Measurements from ENCODE around the gene YPEL5. TPM values are rescaled to one million over a fixed set of nuclear protein-coding genes. Genes with fewer than 3 reads are reported as not detected.
A peak's percentile ranks its signal among the peaks of the same experiment; 100 is the strongest.

YPEL5 gene
- total and polyA plus RNA-seq, 4 experiments from 2014 or later = 81.5 to 240 (median 103) TPM

GRCh38 chr2:30115141-30115980, 31.4 kb upstream of the YPEL5 start:
- CTCF ChIA-PET (ENCODE audit: partially characterized antibody) = interaction anchor here (0.6 to 4.9 kb wide), 10 partner anchors 9 to 596 kb away, joined by 3 to 33 read pairs (median 4); no protein-coding TSS in a partner anchor
- H3K4me1 Mint-ChIP-seq = peaks cover 0 to 5% (median 3%) of the 10 kb centered on the region in 4 donors
- peak overlapping the region in 1 of 8 donors; percentile 51 for H3K4me3 Mint-ChIP-seq
- peaks cover 8 to 11% of the 10 kb centered on the region in 2 donors for H3K27me3 Mint-ChIP-seq
- H3K27ac Mint-ChIP-seq = peak overlapping the region in 4 of 7 donors; percentile 5 to 20 (median 10)
- intact Hi-C loops (cut with micrococcal nuclease) = loop anchor here (1.0 to 2.0 kb wide), 3 partner anchors 25 to 596 kb away; partner anchors contain the start of gene YPEL5
- DNase-seq = peak in 4 of 5 donors; percentile 27 to 45 (median 36)
- H3K27ac ChIP-seq (ENCODE audit: low read depth, low read length) = no peak overlapping the region
- H3K36me3 ChIP-seq (ENCODE audit: insufficient read depth, low read length) = no peaks in the 10 kb centered on the region
- no peak overlapping the region for H3K4me3 ChIP-seq (ENCODE audit: low read length in 2 of 2)
- no peaks in the 10 kb centered on the region for H3K36me3 Mint-ChIP-seq
- no peaks in the 10 kb centered on the region for H3K9me3 ChIP-seq (ENCODE audit: control insufficient read depth in 1 of 2, low read length in 2 of 2)
- H3K4me1 ChIP-seq (ENCODE audit: insufficient read depth, low read length) = no peaks in the 10 kb centered on the region
- H3K27me3 ChIP-seq (ENCODE audit: insufficient read depth, low read length) = no peaks in the 10 kb centered on the region
- POLR2A ChIA-PET (ENCODE audit: partially characterized antibody) = interaction anchor here (2.1 kb wide), 1 partner anchor 31 kb away, joined by 8 read pairs; the partner anchor contains the start of gene YPEL5
- no peaks in the 10 kb centered on the region for H3K9me3 Mint-ChIP-seq

DNA sequence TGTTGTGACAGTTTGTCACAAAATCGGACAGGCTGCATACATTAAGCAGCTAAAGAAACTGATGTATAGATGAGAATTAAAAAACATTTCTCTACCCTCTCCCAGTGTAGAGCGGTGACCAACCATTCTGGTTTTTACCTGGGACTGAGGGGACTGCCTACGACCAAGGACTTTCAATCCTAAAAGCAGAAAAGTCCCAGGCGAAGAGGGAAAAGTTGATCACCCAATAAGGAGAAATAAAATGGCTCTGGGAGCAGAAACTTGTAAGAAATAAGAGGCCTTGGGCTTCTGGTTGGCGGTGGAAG, 30.9 kb upstream of the YPEL5 start:
- Mint-ChIP-seq H3K4me1 (peaks cover 0 to 5% (median 3%) of the 10 kb centered on the region in 4 donors), H3K27me3 (peaks cover 8 to 11% of the 10 kb centered on the region in 2 donors), H3K27ac (no peak overlapping the region), H3K36me3 (no peaks in the 10 kb centered on the region), H3K4me3 (peak overlapping the region in 1 of 8 donors; percentile 51), H3K9me3 (no peaks in the 10 kb centered on the region)
- H3K4me3 ChIP-seq (ENCODE audit: low read length in 2 of 2) = no peak overlapping the region
- CTCF ChIA-PET (ENCODE audit: partially characterized antibody) = interaction anchor here (0.6 to 4.9 kb wide), 8 partner anchors 9 to 49 kb away, joined by 3 to 33 read pairs (median 4); no protein-coding TSS in a partner anchor
- H3K9me3 ChIP-seq (ENCODE audit: control insufficient read depth in 1 of 2, low read length in 2 of 2) = no peaks in the 10 kb centered on the region
- no peaks in the 10 kb centered on the region for H3K27me3 ChIP-seq (ENCODE audit: insufficient read depth, low read length)
- no peaks in the 10 kb centered on the region for H3K36me3 ChIP-seq (ENCODE audit: insufficient read depth, low read length)
- intact Hi-C loops (cut with micrococcal nuclease) = loop anchor here (1.0 to 2.0 kb wide), 3 partner anchors 26 to 595 kb away; partner anchors contain the start of gene YPEL5
- no peaks in the 10 kb centered on the region for H3K4me1 ChIP-seq (ENCODE audit: insufficient read depth, low read length)
- H3K27ac ChIP-seq (ENCODE audit: low read depth, low read length) = no peak overlapping the region
- DNase-seq = no peak
- POLR2A ChIA-PET (ENCODE audit: partially characterized antibody) = interaction anchor here (2.1 kb wide), 1 partner anchor 30 kb away, joined by 8 read pairs; the partner anchor contains the start of gene YPEL5

- POLR2A ChIA-PET (ENCODE audit: partially characterized antibody) = interaction anchor here (1.2 kb wide), 1 partner anchor 24 kb away, joined by 3 read pairs; the partner anchor contains the start of gene YPEL5
- H3K36me3 ChIP-seq (ENCODE audit: insufficient read depth, low read length) = no peaks in the 10 kb centered on the region
- H3K4me3 ChIP-seq (ENCODE audit: low read length in 2 of 2) = no peak overlapping the region
- DNase-seq = no peak
- Mint-ChIP-seq H3K36me3 (no peaks in the 10 kb centered on the region), H3K4me1 (no peaks in the 10 kb centered on the region), H3K9me3 (peaks cover 0 to 3% (median 0%) of the 10 kb centered on the region in 8 donors), H3K27me3 (peaks cover 11 to 13% of the 10 kb centered on the region in 2 donors), H3K4me3 (no peak overlapping the region), H3K27ac (no peak overlapping the region)
- no peaks in the 10 kb centered on the region for H3K9me3 ChIP-seq (ENCODE audit: control insufficient read depth in 1 of 2, low read length in 2 of 2)
- H3K27me3 ChIP-seq (ENCODE audit: insufficient read depth, low read length) = peaks cover 6% of the 10 kb centered on the region
- intact Hi-C loops (cut with micrococcal nuclease) = no loop called here
- H3K4me1 ChIP-seq (ENCODE audit: insufficient read depth, low read length) = no peaks in the 10 kb centered on the region
- CTCF ChIA-PET (ENCODE audit: partially characterized antibody) = interaction anchor here (0.7 to 2.0 kb wide), 3 partner anchors 9 to 589 kb away, joined by 3 to 6 read pairs (median 3); no protein-coding TSS in a partner anchor
- H3K27ac ChIP-seq (ENCODE audit: low read depth, low read length) = no peak overlapping the region
These were observed 24.4 kb upstream of the YPEL5 start for GRCh38 chr2:30122362-30122761.

DNA sequence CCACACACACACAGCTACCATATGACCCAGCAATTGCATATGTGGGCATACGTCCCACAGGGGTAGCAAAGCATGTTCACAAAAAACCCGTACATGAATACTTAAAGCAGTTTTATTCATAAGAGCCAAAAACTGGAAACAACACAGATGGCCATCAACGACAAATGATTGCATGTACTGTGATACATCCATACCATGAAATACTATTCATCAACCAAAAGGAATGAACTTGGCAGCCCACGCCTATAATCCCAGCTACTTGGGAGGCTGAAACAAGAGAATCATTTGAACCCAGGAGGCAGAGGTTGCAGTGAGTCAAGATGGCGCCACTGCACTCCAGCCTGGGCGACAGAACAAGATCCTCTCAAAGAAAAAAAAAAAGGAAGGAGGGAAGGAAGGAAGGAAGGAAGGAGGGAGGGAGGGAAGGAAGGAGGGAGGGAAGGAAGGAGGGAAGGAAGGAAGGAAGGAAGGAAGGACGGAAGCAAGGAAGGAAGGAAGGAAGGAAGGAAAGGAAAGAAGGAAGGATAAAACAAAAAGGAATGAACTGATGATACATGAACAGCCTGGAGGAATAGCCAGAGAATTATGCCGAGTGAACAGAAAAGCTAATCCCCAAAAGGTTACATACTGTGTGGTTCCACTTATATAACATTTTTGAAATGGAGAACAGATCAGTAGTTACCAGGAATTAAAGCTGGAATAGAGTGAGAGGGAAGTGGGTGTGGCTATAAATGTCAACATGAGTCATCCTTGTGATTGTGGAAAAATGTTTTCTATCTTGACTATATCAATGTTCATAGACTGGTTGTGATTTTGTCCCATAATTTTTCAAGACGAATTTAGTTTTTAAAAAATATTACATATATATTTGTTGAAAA, 19.6 kb upstream of the YPEL5 start:
- intact Hi-C loops (cut with micrococcal nuclease) = no loop called here
- H3K27ac ChIP-seq (ENCODE audit: low read depth, low read length) = no peak overlapping the region
- Mint-ChIP-seq H3K4me3 (no peak overlapping the region), H3K4me1 (peaks cover 0 to 2% (median 0%) of the 10 kb centered on the region in 4 donors), H3K36me3 (no peaks in the 10 kb centered on the region), H3K9me3 (peaks cover 0 to 3% (median 0%) of the 10 kb centered on the region in 8 donors), H3K27ac (no peak overlapping the region), H3K27me3 (peaks cover 3 to 5% of the 10 kb centered on the region in 2 donors)
- peaks cover 6% of the 10 kb centered on the region for H3K27me3 ChIP-seq (ENCODE audit: insufficient read depth, low read length)
- H3K4me1 ChIP-seq (ENCODE audit: insufficient read depth, low read length) = no peaks in the 10 kb centered on the region
- no peak for DNase-seq
- no peaks in the 10 kb centered on the region for H3K9me3 ChIP-seq (ENCODE audit: control insufficient read depth in 1 of 2, low read length in 2 of 2)
- CTCF ChIA-PET (ENCODE audit: partially characterized antibody) = no interaction called here
- POLR2A ChIA-PET (ENCODE audit: partially characterized antibody) = no interaction called here
- H3K4me3 ChIP-seq (ENCODE audit: low read length in 2 of 2) = no peak overlapping the region
- no peaks in the 10 kb centered on the region for H3K36me3 ChIP-seq (ENCODE audit: insufficient read depth, low read length)

DNA sequence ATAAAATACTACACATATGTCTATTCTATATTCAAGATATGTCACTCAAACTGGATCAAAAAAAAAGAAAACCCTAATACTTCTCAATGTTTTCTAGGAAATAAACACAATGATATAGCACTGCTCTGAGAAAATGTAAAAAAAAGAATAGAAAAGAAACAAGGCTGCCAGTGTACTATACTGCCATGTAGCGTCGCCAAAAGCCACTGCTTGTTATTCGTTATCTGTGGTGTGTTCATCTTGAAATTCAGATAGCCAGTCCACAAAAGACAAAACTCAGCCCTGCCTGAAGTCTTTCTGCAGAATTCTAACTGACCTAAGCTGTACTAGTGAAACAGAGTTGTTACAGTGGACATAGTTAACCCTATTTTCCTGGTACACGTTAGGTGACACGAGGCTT, 12.2 kb upstream of the YPEL5 start:
- POLR2A ChIA-PET (ENCODE audit: partially characterized antibody) = interaction anchor here (1.9 kb wide), 1 partner anchor 13 kb away, joined by 8 read pairs; the partner anchor contains the start of gene YPEL5
- H3K36me3 Mint-ChIP-seq = no peaks in the 10 kb centered on the region

DNA sequence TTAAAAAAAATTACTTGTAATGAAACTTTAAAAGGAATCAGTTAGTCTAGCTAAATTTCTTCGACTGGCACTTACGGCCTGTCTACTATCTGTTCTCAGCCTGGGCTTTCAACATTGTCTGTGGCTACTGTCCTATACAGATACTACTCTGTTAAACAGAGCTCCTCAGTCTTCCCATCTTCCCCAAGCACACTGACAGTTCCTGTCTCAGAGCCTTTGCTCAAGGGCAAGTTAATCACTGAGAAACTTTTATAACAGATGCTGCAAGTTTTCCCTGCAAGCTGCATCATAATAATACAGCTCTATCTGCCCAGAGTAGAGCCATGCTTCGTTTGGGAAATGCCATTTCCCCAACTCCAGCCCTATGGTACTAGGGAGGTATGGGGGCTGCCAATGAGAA, 11.3 kb upstream of the YPEL5 start:
- no peak overlapping the region for H3K27ac Mint-ChIP-seq

More for the DNA sequence above, 12.2 kb upstream of the YPEL5 start:
- no peaks in the 10 kb centered on the region for H3K9me3 ChIP-seq (ENCODE audit: control insufficient read depth in 1 of 2, low read length in 2 of 2)
- CTCF ChIA-PET (ENCODE audit: partially characterized antibody) = interaction anchor here (2.0 kb wide), 2 partner anchors 11 to 30 kb away, joined by 10 to 13 read pairs; partner anchors contain the start of gene YPEL5
- peaks cover 8% of the 10 kb centered on the region for H3K4me1 ChIP-seq (ENCODE audit: insufficient read depth, low read length)
- Mint-ChIP-seq H3K9me3 (no peaks in the 10 kb centered on the region), H3K4me3 (no peak overlapping the region), H3K27me3 (peaks cover 5 to 6% of the 10 kb centered on the region in 2 donors), H3K27ac (no peak overlapping the region), H3K4me1 (peaks cover 0 to 9% (median 7%) of the 10 kb centered on the region in 4 donors)
- no peak overlapping the region for H3K4me3 ChIP-seq (ENCODE audit: low read length in 2 of 2)
- intact Hi-C loops (cut with micrococcal nuclease) = no loop called here
- no peaks in the 10 kb centered on the region for H3K36me3 ChIP-seq (ENCODE audit: insufficient read depth, low read length)
- no peaks in the 10 kb centered on the region for H3K27me3 ChIP-seq (ENCODE audit: insufficient read depth, low read length)
- no peak overlapping the region for H3K27ac ChIP-seq (ENCODE audit: low read depth, low read length)
- DNase-seq = no peak

More for the DNA sequence above, 11.3 kb upstream of the YPEL5 start:
- no peak overlapping the region for H3K27ac ChIP-seq (ENCODE audit: low read depth, low read length)
- H3K4me1 ChIP-seq (ENCODE audit: insufficient read depth, low read length) = peaks cover 8% of the 10 kb centered on the region
- no peaks in the 10 kb centered on the region for H3K36me3 Mint-ChIP-seq
- H3K4me1 Mint-ChIP-seq = peaks cover 0 to 11% (median 9%) of the 10 kb centered on the region in 4 donors
- no peak overlapping the region for H3K4me3 Mint-ChIP-seq
- ChIA-PET POLR2A (ENCODE audit: partially characterized antibody) (interaction anchor here (1.9 kb wide), 1 partner anchor 12 kb away, joined by 8 read pairs; the partner anchor contains the start of gene YPEL5), CTCF (ENCODE audit: partially characterized antibody) (interaction anchor here (0.7 to 2.0 kb wide), 6 partner anchors 10 to 576 kb away, joined by 3 to 13 read pairs (median 4); partner anchors contain the start of gene YPEL5)
- H3K4me3 ChIP-seq (ENCODE audit: low read length in 2 of 2) = no peak overlapping the region
- H3K27me3 ChIP-seq (ENCODE audit: insufficient read depth, low read length) = no peaks in the 10 kb centered on the region
- no peaks in the 10 kb centered on the region for H3K36me3 ChIP-seq (ENCODE audit: insufficient read depth, low read length)
- no peaks in the 10 kb centered on the region for H3K9me3 Mint-ChIP-seq
- no peaks in the 10 kb centered on the region for H3K9me3 ChIP-seq (ENCODE audit: control insufficient read depth in 1 of 2, low read length in 2 of 2)
- peaks cover 5 to 6% of the 10 kb centered on the region in 2 donors for H3K27me3 Mint-ChIP-seq
- intact Hi-C loops (cut with micrococcal nuclease) = no loop called here
- DNase-seq = no peak

Data from CD4-positive, alpha-beta memory T cell (primary cell).